SK-N-SH (cell line): ENCODE measurements around the gene CEP170B.

Experiments used
- CHD2 ChIP-seq: fragments of 150-350 bp; IDR thresholded peaks from 2 replicates; pipeline ENCODE4 v1.6.1; 2018; ENCODE audit warnings: low read length; ENCODE audit not compliant: partially characterized antibody
- MAX ChIP-seq: IDR thresholded peaks from 2 replicates; pipeline ENCODE4 v1.4.0; 2012; ENCODE audit warnings: low read depth
- MEF2A ChIP-seq: IDR thresholded peaks from 2 replicates; pipeline ENCODE4 v1.4.0; 2012; ENCODE audit warnings: low read depth, borderline replicate concordance
- MXI1 ChIP-seq: IDR thresholded peaks from 2 replicates; pipeline ENCODE4 v1.6.1; 2012; ENCODE audit warnings: mild to moderate bottlenecking, low read depth, low read length, improper control_type of control experiment
- RCOR1 ChIP-seq: fragments of 150-350 bp; IDR thresholded peaks from 2 replicates; pipeline ENCODE4 v1.6.1; 2017; ENCODE audit warnings: antibody characterized with exemption, low read length
- SIN3A ChIP-seq: IDR thresholded peaks from 2 replicates; pipeline ENCODE4 v1.6.1; 2012; ENCODE audit warnings: low read depth, mild to moderate bottlenecking, low read length, moderate library complexity, borderline replicate concordance
- TAF1 ChIP-seq: IDR thresholded peaks from 2 replicates; pipeline ENCODE4 v1.6.1; 2012; ENCODE audit warnings: low read depth, mild to moderate bottlenecking, low read length, moderate library complexity, borderline replicate concordance
- TF ChIP-seq, protein P1 (sequence below): fragments of 200-600 bp; sonication (generic); IDR thresholded peaks from 2 replicates; pipeline ENCODE4 v1.6.1; 2017; ENCODE audit warnings: antibody characterized with exemption, mild to moderate bottlenecking, moderate library complexity

DNA sequence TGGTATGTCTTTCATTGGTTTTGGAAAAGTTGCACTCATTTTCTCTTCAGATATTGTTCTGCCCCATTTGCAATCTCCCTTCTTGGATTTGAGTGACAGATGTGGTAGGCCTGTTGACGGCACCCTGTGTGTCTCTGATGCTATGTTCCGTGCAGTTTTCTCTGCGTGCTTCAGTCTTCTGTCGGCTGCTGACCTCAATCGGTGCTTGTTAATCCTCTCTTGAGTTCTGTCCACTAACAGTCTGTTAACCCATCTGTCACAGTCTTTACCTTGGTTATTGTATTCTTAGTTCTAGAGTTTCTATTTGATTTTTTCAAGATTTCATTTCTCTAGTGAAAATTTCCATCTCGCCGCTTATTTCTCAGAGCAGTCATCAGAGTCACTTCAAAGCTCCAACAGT is 38.9 kb downstream of the CEP170B start:
- TF ChIP-seq MXI1 (no peak), RCOR1 (no peak), CHD2 (no peak), MEF2A (no peak), SIN3A (no peak), MAX (no peak), TAF1 (no peak)
- TF ChIP-seq, protein P1, sequence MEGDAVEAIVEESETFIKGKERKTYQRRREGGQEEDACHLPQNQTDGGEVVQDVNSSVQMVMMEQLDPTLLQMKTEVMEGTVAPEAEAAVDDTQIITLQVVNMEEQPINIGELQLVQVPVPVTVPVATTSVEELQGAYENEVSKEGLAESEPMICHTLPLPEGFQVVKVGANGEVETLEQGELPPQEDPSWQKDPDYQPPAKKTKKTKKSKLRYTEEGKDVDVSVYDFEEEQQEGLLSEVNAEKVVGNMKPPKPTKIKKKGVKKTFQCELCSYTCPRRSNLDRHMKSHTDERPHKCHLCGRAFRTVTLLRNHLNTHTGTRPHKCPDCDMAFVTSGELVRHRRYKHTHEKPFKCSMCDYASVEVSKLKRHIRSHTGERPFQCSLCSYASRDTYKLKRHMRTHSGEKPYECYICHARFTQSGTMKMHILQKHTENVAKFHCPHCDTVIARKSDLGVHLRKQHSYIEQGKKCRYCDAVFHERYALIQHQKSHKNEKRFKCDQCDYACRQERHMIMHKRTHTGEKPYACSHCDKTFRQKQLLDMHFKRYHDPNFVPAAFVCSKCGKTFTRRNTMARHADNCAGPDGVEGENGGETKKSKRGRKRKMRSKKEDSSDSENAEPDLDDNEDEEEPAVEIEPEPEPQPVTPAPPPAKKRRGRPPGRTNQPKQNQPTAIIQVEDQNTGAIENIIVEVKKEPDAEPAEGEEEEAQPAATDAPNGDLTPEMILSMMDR = no peak
